ENCODE measurements around the gene SAMD8.
A peak's percentile ranks its signal among the peaks of the same experiment; 100 is the strongest.
"Not testable (repeated sequence)": the region's sequence is repeated elsewhere in the genome, so short reads cannot be mapped to it uniquely, and the experiment has no call there.

Gene SAMD8

DNA sequence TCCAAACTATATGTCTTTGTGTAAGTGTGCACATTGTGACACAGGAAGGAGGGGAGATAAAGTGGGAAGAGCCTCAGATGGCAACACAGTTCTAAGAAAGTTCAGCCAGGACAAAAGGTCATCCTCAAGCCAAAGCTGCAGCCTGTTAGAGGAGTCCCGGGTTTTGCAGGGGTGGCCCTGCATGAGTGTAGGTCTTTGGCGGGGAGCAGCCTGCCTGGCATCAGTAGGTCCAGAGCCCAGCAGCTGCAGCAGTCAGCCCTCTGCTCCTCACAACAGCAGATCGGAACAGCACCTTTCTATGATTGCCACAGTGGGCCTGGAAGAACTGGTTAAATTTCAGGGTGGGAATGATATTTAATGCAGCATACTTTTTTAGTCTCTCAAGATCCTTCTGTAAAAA is 85.6 kb downstream of the SAMD8 start:
- no peak for DNase-seq

DNA sequence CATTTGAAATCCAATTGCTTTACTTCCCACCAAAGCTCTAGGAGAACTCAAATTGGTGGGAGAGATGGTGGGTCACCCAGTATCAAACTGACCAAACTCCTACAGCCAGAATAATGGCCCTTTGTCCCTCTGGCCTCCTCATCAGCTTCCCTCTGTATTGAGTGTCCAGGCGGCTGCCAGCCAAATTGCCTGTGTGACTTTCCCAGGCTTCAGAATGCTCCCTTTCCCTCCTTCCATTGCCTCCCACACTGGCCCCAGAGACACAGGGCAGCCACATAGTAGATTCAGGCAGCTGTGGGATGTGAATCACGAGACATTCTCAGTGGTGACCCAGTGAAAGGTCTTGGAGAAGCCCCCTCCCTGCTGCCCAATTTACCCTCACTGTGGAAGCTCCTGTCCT is 86.5 kb downstream of the SAMD8 start:
- peak in 9 of 14 donors; percentile 4 to 46 (median 12) for DNase-seq

DNA sequence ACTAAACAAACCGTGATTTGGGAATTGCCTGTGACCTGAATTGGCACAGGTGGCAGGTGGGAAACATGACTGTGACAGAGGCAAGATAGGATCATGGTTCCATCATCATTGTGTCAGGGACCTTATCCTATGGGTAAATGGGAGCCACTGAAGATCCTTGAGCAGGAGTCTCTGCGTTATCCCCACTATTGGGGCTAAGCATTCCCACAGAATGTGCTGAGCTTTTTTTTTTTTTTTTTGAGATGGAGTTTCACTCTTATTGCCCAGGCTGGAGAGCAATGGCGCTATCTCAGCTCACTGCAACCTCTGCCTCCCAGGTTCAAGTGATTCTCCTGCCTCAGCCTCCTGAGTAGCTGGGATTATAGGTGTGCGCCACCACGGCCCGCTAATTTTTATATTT is 88.5 kb downstream of the SAMD8 start:
- DNase-seq, result not testable (repeated sequence)

DNA sequence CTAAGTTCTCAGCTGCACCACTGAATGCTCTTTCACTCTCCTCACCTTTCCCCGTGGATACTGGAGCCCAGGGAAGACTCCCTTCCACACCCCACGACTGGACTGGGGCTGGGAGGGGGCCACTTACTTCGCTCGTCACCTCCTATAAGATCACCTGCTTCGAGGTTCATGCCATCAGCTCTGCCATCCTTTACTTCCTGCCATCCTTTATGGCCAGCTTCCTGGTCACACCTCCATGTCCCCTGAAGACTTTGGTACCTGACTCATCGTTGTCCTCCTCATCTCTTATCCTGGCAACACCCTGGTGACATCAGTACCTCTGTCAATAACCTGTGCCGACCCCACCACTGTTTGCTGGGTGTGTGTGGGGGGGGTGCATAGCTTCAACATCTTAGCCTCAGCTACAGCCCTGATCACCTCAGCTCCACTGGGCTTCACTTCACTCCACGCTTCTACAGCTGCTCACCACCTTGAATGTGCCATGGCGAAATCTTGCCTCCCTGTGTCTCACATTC is 90.4 kb downstream of the SAMD8 start:
- no peak for DNase-seq

DNA sequence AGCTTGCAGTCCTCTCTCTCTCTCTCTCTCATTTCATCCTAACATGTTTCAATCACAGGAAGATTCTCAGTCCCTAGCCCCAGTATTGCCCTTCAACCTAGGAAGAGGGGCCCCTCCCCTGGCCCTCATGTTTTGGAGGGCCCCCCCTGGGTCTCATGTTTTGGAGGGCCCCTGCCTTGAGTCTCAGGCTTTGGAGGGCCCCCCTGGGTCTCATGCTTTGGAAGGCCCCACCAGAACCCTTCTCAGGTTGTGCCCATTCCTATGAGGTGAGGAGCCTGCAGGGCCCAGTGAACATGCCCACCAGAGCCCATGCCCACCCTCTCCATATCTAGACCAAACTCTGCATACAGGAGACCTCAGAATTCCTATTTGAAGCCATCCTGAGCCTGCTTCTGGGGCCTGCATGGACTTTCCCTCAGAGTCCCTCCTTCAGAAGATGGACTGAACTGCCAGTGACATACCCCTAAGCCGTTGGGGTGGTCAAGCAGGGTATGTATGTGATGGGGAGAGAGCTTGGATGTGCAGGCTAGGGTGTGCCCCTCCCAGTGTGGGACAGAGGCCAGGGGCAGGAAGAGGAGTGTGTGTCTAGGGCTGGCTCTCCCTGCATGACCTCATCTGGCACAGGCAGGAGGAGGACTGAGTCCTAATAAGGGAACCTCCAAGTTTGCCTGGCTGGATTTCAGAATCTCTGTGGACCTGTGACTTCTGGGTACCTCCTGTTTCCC is 91.0 kb downstream of the SAMD8 start:
- no peak for DNase-seq

DNA sequence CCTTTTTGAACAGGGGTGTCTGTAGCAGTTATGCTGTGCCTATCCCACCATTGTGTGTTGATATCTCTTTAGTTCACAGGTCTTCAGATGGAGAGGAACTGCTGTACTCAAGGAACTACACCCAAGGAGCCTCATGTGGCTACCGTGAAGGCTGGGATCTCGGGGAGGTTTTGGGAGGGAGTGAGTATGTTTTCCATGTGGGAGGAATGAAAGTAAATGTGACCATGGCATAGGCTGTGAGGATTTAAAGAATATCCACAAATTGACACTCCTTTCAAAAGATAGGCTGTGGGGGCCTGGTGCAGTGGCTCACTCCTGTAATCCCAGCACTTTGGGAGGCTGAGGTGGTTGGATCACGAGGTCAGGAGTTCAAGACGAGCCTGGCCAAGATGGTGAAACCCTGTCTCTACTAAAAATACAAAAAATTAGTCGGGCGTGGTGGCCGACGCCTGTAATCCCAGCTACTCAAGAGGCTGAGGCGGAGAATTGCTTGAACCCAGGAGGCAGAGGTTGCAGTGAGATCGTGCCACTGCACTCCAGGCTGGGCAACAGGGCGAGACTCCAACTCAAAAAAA is 91.7 kb downstream of the SAMD8 start:
- DNase-seq, result not testable (repeated sequence)

DNA sequence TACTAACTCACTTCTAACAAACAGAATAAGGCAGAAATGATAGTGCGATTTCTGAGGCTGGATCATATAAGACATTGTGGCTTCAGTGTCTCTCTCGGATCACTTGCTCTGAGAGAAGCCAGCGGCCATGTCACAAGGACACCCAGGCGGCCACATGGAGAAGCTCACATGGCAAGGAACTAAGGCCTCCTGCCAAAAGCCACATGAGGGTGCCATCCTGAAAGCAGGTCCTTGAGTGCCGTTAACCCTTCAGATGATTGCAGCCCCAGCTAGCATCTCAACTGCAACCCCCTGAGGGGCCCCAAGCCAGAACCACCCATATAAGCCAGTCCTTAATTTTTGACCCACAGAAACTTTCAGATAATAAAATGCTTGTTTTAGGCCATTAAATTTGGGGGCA is 92.3 kb downstream of the SAMD8 start:
- no peak for DNase-seq

DNA sequence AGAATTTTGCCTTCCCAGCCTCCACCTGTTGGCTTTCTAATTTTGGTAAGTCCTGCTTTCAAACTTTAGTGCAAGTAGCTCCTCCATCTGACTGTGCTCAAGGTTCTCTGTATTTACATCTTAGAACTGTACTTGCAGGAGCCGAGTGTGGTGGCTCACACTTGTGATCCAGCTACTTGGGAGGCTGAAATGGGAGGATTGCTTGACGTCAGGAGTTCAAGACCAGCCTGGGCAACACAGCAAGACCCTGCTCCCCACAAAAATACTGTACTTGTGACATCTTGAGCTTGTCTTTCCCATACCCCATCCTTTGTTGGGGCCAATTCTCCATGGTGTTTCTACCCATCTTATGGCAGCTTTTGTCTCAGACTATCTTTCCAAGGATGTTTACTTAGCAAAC is 94.5 kb downstream of the SAMD8 start:
- DNase-seq, result no peak

DNA sequence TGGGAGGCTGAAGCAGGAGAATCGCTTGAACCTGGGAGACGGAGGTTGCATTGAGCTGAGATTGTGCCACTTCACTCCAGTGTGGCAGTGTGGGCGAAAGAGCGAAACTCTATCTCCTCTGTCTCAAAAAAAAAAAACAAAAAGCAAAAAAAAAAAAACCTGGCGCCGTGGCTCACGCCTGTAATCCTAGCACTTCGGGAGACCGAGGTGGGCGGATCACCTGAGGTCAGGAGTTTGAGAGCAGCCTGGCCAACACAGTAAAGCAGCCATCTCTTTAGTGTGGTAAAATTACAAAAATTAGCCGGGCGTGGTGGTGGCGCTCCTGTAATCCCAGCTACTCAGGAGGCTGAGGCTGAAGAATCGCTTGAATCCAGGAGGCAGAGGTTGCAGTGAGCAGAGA is 95.2 kb downstream of the SAMD8 start:
- DNase-seq, result not testable (repeated sequence)

DNA sequence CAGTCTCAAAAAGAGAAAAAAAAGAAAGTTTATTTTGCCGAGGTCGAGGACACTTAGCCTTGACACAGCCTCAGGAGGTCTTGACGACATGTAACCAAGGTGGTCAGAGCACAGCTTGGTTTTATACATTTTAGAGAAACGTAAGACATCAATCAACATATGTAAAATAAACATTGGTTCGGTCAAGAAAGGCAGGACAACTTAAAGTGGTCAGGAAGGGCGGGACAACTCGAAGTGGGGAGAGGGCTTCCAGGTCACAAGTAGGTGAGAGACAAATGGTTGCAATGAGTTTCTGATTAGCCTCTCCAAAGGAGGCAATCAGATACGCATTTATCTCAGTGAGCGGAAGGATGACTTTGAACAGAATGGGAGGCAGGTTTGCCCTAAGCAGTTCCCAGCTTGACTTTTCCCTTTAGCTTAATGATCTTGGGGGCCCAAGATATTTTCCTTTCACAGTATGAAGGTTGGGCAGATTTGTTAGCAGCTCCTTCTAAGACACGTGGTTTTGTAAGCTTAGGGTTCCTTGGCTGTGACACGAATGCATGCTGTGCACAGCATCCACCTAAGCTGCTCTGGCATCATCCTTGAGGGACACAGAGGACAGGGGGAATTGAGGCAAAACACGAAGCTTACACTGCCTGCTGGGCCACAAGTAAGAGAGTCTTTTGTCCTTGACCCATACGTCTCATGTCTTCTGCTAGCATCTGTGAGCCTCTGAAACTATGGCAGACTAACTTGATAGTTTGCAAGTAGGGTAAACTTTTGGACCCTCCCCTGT is 95.8 kb downstream of the SAMD8 start:
- no peak for DNase-seq

DNA sequence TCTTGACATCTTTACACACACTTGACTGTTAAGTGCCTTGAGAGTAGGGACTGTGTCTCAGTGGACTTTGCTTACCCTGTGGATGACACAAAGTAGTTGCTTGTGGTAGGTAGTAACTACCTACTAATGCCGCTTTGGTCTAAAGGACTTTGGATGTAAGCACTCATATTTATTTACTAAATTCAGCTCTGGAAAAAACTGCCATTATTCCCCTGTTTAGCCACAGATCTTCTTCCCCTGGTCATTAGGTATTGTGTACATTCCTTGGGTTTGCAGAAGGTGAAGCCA is 96.3 kb downstream of the SAMD8 start:
- DNase-seq, result no peak

DNA sequence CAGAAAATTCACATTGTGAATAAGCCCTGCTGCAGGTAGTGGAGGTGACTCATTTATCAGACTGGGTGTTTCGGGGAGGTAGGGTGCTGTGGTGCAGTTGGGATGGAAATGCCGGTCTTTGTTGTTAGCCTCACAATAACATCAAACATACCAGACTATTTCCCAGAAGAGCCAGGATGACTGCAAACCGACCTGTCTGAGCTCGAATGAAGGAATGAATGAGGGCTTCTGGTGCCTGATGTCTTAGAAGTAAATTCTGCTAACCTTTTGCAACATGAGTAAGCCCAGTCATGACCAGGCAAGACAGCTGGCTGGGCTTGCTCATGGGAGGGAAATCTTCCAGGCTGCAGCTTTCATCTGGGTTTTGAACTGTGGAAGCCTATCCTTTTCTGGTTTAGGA is 96.7 kb downstream of the SAMD8 start:
- DNase-seq, result no peak

DNA sequence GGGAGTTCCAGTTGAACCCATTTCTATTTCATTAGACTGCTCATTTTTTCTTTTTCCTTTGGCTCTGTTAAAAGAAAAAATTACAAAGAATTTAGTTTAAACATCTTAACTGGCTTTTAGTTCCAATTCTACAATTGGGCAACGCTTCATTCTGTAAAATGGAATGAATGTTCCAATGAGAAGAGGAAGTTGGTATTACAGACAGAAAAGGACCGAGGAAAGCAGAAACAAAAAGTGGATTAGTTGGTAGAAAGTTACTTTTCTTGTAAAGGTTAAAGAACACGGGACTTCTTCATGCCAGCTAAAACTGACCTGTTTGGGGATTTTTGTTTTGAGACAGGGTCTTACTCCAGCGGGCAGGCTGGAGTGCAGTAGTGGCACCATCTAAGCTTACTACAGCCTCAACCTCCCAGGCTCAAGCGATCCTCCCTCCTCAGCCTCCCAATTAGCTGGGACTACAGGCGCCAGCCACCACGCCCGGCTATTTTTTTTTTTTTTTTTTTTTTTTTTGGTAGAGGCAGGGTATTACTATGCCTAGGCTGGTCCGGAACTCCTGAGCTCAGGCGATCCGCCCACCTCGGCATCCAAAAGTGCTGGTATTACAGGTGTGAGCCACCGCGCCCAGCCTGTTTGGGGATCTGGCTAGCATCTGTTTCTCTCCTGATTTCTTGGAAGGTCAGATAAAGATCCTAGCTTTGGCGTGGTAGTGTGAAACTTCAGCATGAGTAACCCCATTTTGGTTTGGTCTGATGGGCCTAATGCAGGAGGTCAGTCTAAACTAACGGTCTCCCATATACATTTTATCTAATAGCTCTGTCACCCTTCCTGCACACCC is 97.8 kb downstream of the SAMD8 start:
- peak in 1 of 14 donors; percentile 29 for DNase-seq

DNA sequence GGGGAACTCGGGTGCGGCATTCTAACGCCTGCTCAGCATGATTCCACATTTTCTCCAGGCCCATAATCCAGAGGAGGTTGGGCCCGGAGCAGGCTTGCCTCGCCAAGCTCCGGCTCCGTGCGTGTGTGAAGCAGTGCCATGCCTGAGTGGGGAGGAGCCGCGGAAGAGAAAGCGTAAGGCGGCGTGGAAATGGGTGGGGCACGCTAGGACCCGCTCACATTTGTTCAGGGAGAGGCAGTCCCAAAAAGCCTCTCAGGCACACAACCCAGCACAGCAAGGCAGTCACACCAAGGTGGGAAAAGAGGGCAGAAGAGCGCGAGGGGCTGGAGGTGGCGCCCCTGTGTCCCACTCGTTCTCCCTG is 98.4 kb downstream of the SAMD8 start:
- DNase-seq, result peak in 6 of 14 donors; percentile 51 to 83 (median 66)

DNA sequence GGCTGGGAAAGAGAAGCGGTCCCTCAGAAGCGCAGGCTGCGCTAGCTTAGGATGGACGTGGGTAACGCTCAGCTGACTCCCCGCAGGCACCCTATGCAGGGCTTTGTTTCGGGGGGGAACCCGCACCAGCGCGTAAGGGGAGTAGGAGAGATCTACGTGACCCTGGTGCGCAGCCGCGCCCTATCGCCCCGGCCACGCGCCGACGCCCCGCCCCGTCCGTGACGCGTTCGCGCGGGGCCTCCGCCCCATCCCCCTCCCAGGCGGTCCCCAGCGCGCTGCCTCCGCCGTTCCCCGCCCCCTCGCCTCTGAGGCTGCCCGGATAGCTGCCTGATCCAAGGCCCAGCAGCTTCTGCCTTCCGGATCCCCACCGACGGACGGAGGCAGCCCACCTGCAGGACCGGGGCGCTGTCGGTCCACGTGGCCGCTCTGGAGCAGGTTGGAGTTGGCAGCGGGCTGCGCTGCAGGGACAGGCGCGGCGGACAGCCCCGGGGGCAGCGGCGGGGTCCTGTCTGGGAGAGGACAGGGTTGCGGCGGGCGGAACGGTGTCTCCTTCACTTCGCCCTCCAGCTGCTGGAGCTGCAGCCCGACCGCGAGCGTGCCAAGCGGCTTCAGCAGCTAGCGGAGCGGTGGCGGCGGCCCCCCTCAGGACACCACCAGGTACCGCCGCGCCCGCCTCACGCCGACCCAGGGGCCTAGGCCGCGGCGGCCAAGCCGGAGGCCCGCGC is 99.0 kb downstream of the SAMD8 start, which contains the start of gene VDAC2:
VDAC2 (plus strand) TSS at position 515 of the 725 bp plus-strand sequence. CDS start 363 bp downstream, outside the sequence.
- DNase-seq, result peak; percentile 74 to 98 (median 94)

DNA sequence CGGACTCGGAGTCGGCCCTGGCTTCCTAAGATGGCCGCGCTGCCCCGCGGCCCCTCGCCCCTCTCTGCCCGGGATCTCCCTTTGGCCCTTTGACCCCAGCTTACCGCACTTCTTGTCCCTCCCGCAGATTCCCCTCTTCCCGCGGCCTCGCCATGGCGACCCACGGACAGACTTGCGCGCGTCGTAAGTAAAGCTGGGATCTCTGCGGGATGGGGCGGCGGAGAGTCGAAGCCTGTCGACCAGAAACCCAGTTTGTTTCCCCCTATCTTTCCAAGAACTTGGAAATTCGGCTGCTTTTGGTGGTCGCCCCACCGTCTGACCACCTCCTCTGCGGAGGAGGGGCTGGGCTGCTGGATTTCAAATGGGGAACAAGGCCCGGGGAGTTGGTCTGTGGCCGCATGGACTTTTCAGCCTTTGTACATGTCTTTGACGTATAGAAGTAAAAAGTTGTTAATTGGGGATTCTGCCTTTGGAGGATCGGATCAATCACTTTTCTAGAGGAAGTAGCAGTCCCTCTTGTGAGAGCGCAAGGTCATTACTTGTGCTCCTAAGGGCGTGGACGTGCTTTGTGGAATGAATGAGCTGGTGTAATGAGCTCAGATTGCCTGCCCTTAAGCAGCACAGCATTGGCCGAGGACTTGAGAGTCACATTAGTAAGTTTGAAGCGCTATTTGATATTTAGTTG is 99.7 kb downstream of the SAMD8 start:
- DNase-seq, result peak in 1 of 14 donors; percentile 65

DNA sequence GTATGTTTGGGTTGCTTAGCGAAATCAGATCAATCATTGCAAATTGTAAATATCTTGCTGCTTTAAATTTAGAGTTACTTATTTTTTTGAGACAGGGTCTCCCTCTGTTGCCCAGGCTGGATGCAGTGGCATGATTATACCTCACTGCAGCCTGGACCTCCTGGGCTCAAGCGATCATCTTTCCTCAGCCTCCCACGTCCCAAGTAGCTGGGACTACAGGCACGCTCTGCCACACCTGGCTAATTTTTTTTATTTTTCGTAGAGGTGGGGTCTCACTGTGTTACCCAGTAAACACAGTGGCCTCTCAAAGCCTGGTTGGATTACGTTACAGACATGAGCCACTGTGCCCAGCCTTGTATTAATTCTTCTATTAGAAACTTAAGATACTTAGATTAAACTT is 100.9 kb downstream of the SAMD8 start:
- DNase-seq, result no peak

DNA sequence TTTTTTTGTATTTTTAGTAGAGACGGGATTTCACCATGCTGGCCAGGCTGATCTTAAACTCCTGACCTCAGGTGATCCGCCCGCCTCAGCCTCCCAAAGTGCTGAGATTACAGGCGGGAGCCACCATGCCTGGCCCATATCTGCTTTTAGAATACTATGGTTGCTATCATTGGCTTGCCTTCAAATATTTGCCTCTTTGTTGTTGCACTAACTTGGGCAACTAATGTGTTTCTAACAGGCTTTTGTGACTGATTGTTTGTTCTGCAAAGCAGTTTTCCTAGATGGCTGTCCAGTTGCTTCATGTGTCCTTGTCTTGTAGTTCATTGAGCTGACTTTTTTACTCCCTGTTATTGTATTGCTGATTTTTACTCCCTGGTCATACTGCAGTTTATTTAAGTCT is 108.8 kb downstream of the SAMD8 start:
- DNase-seq, result no peak

DNA sequence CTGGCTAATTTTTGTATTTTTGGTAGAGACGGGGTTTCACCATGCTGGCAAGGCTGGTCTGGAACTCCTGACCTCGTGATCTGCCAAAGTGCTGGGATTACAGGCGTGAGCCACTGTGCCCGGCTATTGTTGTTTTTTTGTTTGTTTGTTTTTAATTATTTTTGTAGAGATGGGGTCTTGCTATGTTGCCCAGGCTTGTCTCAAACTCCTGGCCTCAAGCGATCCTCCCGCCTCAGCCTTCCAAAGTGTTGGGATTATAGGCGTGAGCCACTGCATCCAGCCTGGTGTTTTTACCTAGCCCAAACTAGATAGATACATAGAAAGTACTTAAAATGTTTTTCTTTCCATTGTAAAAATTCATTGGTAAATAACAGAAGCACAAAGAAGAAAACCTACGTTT is 110.0 kb downstream of the SAMD8 start:
- not testable (repeated sequence) for DNase-seq

DNA sequence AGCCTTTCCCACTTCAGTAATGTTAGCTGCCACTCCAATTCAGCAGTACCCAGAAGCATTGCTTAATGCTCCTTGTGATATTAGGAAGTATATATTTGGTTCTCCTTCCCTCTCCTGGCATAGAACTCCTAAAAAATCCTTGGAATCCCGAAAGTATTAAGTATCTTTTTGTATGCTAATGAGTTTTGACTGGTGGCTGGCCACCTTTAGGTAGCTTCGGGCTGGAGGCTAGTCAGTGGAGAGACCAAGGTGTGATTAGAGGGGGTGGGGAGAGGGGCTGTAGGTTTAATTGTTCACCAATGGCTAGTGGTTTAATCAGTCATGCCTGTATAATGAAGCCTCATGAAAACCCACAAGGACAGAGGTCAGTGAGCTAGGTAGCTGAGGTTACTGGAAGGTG is 112.1 kb downstream of the SAMD8 start:
- no peak for DNase-seq

DNA sequence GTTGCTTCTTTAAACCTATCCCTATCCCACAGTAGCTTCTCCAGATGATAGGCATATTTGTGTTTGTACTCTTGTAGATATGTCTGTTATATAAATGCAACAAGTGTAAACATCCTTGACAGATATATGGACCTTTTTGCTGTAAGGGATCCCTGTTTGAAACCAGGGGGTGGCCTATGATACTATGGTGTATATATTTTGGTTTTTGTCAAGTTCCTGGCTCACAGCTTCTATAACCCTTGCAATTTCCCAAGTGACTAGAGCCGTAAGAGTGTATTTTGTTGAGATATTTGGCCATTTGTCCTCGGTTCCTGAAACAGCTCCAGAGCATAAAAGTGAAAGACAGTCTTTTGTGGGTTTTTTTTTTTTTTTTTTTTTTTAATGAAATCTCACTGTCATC is 114.6 kb downstream of the SAMD8 start:
- DNase-seq, result no peak
